Lower lobe of right lung (tissue), 2 donors: ENCODE measurements around the gene SMIM43. TPM values are rescaled to one million over a fixed set of nuclear protein-coding genes. Genes with fewer than 3 reads are reported as not detected.

Experiments
- ATAC-seq, 2 donors: fragments of 200-7000 bp; cut with Tn5 transposase; one replicate each; pipeline ENCODE4 v1.9.1; 2020 to 2022; ENCODE audit warnings: mild to moderate bottlenecking in 2 of 2, moderate library complexity in 2 of 2
- DNase-seq: peaks from one replicate; pipeline ENCODE4 v3.0.0-alpha.2; 2020
- H3K27ac ChIP-seq: fragments of 200-600 bp; one replicate; pipeline ENCODE4 v1.8.0; 2022
- H3K27me3 ChIP-seq: fragments of 200-600 bp; one replicate; pipeline ENCODE4 v1.8.0; 2022; ENCODE audit warnings: low read depth
- H3K36me3 ChIP-seq: fragments of 200-600 bp; one replicate; pipeline ENCODE4 v1.8.0; 2022; ENCODE audit warnings: mild to moderate bottlenecking
- H3K4me1 ChIP-seq: fragments of 200-600 bp; one replicate; pipeline ENCODE4 v1.8.0; 2022
- H3K4me3 ChIP-seq: fragments of 200-600 bp; one replicate; pipeline ENCODE4 v1.8.0; 2022; ENCODE audit warnings: mild to moderate bottlenecking
- H3K9me3 ChIP-seq: fragments of 200-600 bp; one replicate; pipeline ENCODE4 v1.8.0; 2022
- intact Hi-C: fragments of 100-400 bp; cut with DNase I; formaldehyde crosslinking; loops from one replicate; pipeline ENCODE4 v1.11.0; 2022
- total RNA-seq: library from RNA; stranded (reverse); fragmentation: NEBNext Ultra II Directional; extraction: Animal tissue kit (Norgen Biotek cat#: 25700); gene quantifications from one replicate; pipeline ENCODE4 v1.2.1, GENCODE V29; 2021
- TF ChIP-seq, protein P1 (sequence below): fragments of 200-600 bp; IDR thresholded peaks from one replicate; pipeline ENCODE4 v1.8.0; 2022; ENCODE audit warnings: antibody characterized with exemption, mild to moderate bottlenecking
- donor health status: DM: no; HTN: yes; CAD: no; lungs with severe emphysema.

SMIM43 gene
- total RNA-seq, 1 donor from 2014 or later, result 0.18 TPM

DNA sequence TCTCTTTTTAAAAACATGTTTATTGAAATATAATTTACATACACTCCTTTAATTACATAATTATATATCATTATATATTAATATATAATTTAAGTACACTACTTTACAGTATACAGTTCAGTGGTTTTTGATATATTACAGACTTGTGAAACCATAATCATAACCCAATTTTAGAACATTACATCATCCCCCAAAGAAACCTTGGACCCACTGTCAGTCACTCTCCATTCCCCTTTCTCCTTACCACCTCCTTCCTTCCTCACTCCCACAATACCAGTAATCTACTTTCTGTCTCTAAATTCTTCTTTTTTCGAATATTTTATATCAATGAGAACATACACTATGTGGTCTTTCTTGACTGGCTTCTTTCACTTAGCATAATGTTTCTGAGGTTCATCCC lies 18.2 kb upstream of the SMIM43 start:
- TF ChIP-seq, protein P1, sequence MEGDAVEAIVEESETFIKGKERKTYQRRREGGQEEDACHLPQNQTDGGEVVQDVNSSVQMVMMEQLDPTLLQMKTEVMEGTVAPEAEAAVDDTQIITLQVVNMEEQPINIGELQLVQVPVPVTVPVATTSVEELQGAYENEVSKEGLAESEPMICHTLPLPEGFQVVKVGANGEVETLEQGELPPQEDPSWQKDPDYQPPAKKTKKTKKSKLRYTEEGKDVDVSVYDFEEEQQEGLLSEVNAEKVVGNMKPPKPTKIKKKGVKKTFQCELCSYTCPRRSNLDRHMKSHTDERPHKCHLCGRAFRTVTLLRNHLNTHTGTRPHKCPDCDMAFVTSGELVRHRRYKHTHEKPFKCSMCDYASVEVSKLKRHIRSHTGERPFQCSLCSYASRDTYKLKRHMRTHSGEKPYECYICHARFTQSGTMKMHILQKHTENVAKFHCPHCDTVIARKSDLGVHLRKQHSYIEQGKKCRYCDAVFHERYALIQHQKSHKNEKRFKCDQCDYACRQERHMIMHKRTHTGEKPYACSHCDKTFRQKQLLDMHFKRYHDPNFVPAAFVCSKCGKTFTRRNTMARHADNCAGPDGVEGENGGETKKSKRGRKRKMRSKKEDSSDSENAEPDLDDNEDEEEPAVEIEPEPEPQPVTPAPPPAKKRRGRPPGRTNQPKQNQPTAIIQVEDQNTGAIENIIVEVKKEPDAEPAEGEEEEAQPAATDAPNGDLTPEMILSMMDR, result no peak
- Histone ChIP-seq H3K4me1 (no peaks in the 10 kb centered on the region), H3K27ac (no peak overlapping the region), H3K9me3 (no peaks in the 10 kb centered on the region), H3K36me3 (no peaks in the 10 kb centered on the region), H3K27me3 (no peaks in the 10 kb centered on the region), H3K4me3 (no peak overlapping the region)
- DNase-seq (no peak), ATAC-seq (no peak)
- intact Hi-C loops, result no loop called here

DNA sequence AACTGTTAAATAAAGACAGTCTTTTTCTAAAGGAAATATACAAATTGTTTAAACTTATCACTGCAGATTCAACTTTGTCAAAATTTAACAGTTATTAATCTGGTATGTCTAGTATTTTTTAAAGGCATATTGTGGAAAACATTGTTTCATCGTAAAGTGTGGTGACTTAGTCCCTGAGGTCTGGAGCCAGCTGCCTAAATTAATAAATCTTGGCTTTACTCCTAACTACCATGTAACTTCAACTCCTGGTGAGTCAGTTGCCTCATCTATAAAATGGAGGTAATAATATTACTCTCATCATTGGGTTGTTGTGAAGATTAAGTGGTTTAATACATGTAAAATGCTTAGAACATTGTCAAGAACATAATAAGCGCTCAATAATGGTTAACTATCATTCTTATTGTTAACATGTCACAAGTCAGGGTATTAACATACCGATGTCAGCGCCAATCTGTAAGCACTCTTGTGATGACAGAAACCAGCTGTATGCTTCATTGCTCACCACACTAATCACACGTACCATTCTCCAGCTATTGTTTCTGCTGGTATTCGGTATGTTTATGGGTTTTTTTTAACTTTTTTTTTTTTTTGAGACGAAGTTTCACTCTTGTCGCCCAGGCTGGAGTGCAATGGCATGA lies 14.1 kb upstream of the SMIM43 start:
- Histone ChIP-seq H3K4me1 (no peaks in the 10 kb centered on the region), H3K27me3 (no peaks in the 10 kb centered on the region), H3K27ac (no peak overlapping the region), H3K36me3 (no peaks in the 10 kb centered on the region), H3K9me3 (no peaks in the 10 kb centered on the region), H3K4me3 (no peak overlapping the region)
- TF ChIP-seq, protein P1, result no peak
- intact Hi-C loops, result no loop called here
- no peak for ATAC-seq
- no peak for DNase-seq

DNA sequence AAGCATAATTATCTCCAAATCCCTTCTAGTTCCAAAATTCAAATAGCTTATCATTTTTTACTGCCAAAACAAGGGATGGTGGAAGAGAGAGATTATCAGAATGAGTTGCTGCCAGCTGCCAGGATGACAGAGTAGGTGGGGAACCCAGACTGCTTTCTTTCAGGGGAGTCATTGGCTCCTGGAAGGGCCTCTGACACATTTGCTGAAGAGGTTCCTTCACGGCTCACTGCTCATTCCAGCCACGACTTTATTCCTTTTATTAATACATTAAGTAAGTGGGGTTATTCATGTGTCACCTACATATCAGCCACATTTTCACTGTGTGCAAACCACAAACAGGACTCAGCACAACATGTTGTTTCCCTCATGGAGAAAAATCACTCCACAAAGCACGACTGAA lies 12.7 kb upstream of the SMIM43 start:
- TF ChIP-seq, protein P1, result no peak
- intact Hi-C loops, result no loop called here
- Histone ChIP-seq H3K27ac (no peak overlapping the region), H3K4me1 (no peaks in the 10 kb centered on the region), H3K27me3 (no peaks in the 10 kb centered on the region), H3K36me3 (no peaks in the 10 kb centered on the region), H3K4me3 (no peak overlapping the region), H3K9me3 (no peaks in the 10 kb centered on the region)
- ATAC-seq (no peak), DNase-seq (no peak)

DNA sequence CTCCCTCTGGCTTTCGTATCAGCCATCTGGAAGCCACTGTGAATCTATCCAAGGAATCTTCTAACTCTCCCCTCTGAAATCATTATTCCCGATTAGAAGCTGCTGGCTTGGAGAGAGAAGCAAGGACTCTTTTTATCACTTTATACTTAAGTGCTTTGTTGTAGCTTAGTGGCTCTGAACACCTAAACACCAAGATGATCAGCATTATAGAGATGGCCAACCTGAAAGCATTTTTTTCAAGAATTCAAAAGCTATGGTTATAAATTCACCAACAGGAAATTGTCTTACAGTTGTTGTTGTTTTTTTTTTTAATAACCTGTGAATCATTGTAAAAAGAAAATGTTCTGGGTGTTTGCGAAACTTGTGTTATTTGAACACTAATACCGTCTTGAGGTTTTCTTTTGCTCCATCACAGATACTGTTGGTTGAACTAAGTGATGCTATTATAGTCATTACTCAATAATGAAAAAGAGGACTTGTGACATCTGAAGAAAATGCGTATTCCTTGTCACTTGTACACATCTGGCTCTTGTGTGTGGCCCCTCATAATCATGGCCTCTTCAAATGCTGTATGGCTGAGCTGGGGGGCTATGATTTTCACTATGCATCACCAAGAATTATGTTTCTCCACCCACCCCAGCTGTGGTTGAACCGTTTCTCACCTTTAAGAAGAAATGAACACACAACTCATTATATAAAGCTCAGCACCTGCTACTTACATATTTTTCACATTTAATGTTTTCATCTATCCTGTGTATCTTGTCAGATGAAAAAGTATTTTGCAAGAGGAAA lies 11.8 kb upstream of the SMIM43 start:
- Histone ChIP-seq H3K4me1 (no peaks in the 10 kb centered on the region), H3K9me3 (no peaks in the 10 kb centered on the region), H3K27me3 (no peaks in the 10 kb centered on the region), H3K36me3 (no peaks in the 10 kb centered on the region), H3K27ac (no peak overlapping the region), H3K4me3 (no peak overlapping the region)
- TF ChIP-seq, protein P1, result no peak
- no peak for DNase-seq
- intact Hi-C loops, result no loop called here
- ATAC-seq, result no peak

DNA sequence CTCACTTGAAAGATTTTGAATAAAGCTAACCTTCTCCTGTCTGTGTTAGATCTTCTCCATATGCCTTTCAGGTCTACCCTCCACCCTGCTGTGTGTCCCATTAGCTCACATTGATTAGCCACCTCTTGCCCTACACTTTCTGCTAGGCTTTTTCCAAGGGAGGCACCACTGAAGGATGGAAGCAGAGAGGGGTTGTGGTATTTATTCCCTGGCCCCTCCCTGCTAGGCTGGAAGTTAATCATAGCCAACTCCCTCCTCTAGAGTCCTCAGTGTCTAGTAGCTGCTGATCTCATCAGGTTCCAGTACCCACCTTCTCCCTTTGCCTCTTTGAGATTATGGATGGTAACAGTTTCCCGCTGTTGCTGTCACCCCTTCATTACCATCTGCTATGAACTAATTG lies 8.9 kb upstream of the SMIM43 start:
- TF ChIP-seq, protein P1, result no peak
- intact Hi-C loops, result no loop called here
- Histone ChIP-seq H3K27ac (no peak overlapping the region), H3K4me3 (no peak overlapping the region), H3K9me3 (no peaks in the 10 kb centered on the region), H3K36me3 (no peaks in the 10 kb centered on the region), H3K27me3 (no peaks in the 10 kb centered on the region), H3K4me1 (no peaks in the 10 kb centered on the region)
- DNase-seq (no peak), ATAC-seq (no peak)
